NCI-H2107 (cell line): ENCODE results near the gene VCY1B.
"Not testable (repeated sequence)": the region's sequence is repeated elsewhere in the genome, so short reads cannot be mapped to it uniquely, and the experiment has no call there.

Source experiments
- DNase-seq: peaks from one replicate; lab custom pipeline; 2025; lab: John Stamatoyannopoulos, UW

The VCY1B gene

GRCh38 chrY:14055927-14056326 is at the start of gene VCY1B:
Gene VCY1B (plus strand): TSS chrY:14056227. CDS start chrY:14056290, 63 bp downstream.
- not testable (repeated sequence) for DNase-seq

GRCh38 chrY:14011916-14012315 is 44.1 kb upstream of the VCY1B start:
- not testable (repeated sequence) for DNase-seq

GRCh38 chrY:14030395-14030794 is 25.6 kb upstream of the VCY1B start:
- DNase-seq = not testable (repeated sequence)

GRCh38 chrY:14085877-14086276 is 29.9 kb downstream of the VCY1B start:
- DNase-seq = no peak
